Measurements from ENCODE around the gene IL31RA.

- no peak for TF ChIP-seq CTCF (IDR thresholded peaks at IDR 0.05)
- no peak for TF ChIP-seq EP300 (IDR thresholded peaks at IDR 0.05)
- no peak for TF ChIP-seq POLR2A (IDR thresholded peaks at IDR 0.05)
- no peak for TF ChIP-seq POLR2AphosphoS5 (IDR thresholded peaks at IDR 0.05)
These were observed 9.2 kb upstream of the IL31RA start for GRCh38 chr5:55841976-55842375.

Measured in suprapubic skin (tissue), 4 donors.